Epidermal melanocyte (primary cell): ENCODE results near the gene EBI3.
"Not testable (repeated sequence)": the region's sequence is repeated elsewhere in the genome, so short reads cannot be mapped to it uniquely, and the experiment has no call there.

ENCODE experiments used
- DNase-seq: peaks from one replicate; pipeline ENCODE4 v3.0.0; 2011; ENCODE audit warnings: low spot score; ENCODE audit not compliant: insufficient read length

The EBI3 gene

DNA sequence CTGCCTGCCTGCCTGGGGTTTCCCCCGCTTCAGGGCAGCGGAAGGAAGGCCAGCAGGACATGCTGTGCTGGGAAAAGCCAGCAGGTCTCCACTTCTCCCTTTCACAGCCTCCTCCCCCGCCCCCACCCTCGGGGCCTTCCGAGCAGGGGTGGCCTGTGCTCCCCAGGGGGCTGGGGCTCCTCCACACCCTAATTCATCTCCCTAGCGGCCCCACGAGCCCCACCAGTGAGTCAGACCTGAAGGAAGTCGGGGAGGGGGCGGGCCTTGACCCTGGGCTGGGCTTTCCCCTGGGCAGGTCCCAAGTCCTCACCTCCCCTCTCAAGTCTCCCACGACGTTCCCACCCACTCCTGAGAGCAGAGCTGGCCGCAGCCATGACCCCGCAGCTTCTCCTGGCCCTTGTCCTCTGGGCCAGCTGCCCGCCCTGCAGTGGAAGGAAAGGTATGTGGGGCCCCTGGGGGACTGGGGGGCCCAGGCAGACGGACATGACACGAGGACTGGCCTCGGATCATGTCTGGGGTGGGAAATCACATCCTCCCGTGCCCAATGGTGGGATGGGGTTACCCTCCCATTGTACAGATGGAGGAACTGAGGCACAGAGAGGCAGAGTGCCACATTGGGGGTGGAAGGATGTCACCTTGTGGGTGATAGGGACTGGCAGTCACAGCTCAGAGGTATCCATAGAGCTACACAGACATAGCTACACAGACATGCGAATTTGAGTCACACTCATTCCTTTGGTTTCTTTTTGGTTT is at the start of gene EBI3:
Gene EBI3, plus strand, starts transcription at position 345 of the 753 bp plus-strand sequence. Its CDS starts 28 bp downstream, at position 373.
- no peak for DNase-seq

DNA sequence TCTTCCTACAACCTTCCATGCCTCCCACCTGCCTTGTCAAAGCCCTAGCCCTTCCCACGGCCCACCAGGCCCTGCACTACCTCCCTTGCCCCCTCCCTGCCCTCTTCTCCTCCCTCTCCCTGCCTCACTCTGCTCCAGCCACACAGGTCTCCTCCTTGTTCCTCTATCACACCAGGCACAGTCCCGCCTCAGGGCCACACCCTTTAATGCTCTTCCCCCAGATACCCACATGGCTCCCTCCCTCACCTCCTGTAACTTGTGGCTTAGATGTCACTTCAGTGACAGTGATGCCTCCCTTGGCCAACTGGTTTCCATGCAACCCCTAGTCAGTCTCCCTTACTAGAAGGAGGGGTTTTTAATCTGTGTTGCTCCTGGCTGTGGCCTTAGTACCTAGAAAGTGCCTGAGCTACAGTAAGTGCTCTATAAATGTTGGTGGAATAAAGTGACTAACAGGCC is 48.2 kb upstream of the EBI3 start:
- DNase-seq = no peak

DNA sequence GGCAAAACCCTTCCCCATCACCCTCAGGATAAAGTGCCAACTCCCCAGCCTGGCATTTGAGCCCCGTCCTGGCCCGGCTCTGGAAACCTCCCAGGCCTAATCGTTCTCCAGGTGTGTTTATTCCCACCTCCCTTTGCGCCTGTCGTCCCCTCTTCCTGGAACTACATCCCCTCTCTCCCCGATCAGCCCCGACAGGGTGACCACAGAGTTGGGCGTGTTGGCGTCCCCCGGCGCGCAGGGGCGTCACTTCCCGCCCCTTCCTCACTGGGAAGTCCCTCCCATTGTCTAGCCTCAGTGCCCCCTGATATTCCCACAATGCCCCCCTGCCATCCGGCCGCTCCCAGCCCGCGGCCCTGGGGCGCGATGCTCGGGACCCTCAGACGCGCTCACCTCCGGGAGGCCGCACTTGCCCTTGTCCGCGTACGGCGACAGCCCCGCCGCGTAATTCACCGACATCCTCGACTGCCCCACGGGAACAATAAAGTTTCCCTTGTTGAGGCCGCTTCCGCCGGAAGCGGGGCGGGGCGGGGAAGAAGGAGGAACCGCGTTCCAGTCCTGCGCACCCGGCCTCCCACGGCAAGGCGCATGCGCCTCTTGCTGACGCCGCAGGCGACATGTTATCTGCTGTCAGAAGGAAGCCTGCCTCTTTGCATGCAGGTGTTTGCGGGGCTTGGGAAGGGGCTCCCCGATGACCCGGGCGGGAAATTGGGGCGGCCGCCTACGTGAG is 47.1 kb upstream of the EBI3 start, which contains the start of the genes ANKRD24 and SIRT6:
Gene ANKRD24, plus strand, starts transcription at position 606 of the 727 bp plus-strand sequence. CDS start 3,737 bp downstream, outside the sequence.
Gene SIRT6, minus strand, starts transcription at position 480 of the 727 bp plus-strand sequence. Its CDS starts 24 bp downstream, at position 456.
- peak; percentile 99 for DNase-seq

DNA sequence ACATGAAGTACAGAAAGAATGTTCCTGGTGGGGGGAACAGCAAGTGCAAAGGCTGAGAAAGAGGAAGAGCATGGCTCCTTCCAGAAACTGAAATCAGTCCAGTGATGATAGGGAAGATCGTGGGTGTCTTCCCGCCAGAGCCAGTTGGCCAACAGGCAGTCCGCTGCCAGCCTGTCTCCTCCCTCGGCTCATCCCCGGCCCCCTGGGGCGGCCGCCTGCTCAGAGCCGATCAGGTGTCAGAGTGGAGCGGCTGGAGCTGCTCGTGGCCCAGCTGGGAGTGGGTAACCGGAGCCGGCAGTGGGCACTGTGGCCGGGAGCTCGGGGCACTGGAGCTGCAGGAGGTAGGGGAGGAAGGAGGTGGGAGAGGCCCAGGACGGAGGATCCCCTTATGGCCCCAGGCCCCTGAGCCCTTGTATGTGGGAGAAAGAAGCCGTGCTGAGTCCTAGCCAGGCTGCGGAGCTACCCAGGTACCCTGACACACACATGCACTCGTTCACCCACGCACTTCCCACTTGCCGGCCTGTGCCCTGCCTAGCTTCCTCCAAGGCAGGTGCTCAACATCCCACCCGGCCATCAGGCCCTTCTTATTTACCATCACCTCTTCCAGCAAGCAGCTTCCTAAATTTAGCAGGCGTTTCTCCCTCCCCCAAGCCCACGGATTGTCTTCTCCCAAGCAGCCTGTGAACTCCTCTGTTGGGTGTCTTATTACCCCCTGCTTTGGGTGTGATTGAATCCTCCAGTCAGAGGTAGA is 45.2 kb upstream of the EBI3 start:
- DNase-seq = no peak

DNA sequence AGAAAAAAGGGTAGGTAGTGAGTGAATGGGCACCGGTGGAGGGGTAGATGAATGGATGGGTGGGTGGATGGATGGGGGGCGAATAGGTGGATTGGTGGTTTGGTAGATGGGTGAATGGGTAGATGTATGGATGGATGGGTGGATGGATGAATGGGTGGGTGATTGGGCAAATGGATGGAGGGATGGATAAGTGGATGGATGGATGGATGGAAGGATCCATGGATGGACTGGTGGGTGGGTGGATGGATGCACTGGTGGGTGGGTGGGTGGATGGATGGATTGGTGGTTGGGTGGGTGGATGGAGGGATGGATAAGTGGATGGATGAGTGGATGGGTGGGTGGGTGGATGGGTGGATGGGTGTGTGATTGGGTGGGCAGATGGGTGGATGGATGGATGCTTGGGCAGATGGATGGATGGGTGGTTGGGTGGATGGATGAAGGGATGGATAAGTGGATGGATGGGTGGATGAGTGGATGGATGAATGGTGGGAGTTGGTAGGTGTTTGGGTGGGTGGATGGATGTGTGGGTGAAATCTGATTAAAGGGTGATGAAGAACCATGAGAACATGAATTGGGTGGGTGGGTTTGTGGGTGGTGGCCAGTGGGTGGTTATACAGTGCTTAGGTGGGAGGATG is 44.5 kb upstream of the EBI3 start:
- DNase-seq = no peak

DNA sequence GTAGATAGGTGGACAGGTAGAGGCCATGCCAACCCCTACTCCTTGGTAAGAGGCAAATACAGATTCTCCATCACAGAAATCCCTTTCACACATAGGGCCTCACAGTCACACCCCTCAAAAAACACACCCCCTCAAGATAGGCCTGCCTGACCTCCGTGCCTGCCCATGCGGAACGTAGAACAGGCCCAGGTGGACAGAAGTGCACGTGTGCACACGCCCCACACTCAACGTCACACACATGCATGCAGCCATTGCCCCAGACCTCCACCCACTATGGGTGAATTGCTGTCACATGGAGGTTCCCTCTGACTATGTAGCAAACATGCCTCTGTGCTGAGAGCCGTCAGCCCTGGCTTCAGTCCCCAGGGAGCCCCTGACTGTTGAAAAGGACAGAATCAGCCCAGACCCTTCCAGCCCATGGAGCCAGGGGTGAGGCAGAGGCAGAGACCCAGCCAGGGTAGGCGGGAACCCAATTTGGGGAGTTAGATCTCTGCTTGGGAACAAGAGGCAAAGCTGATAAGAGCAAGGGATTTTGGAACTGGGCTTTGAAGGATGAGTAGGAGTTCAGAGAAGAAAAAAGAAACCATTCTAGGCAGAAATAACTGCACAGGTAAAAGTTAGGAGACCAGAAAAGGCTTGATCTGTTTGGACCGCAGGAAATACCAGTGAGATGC is 43.8 kb upstream of the EBI3 start:
- no peak for DNase-seq

DNA sequence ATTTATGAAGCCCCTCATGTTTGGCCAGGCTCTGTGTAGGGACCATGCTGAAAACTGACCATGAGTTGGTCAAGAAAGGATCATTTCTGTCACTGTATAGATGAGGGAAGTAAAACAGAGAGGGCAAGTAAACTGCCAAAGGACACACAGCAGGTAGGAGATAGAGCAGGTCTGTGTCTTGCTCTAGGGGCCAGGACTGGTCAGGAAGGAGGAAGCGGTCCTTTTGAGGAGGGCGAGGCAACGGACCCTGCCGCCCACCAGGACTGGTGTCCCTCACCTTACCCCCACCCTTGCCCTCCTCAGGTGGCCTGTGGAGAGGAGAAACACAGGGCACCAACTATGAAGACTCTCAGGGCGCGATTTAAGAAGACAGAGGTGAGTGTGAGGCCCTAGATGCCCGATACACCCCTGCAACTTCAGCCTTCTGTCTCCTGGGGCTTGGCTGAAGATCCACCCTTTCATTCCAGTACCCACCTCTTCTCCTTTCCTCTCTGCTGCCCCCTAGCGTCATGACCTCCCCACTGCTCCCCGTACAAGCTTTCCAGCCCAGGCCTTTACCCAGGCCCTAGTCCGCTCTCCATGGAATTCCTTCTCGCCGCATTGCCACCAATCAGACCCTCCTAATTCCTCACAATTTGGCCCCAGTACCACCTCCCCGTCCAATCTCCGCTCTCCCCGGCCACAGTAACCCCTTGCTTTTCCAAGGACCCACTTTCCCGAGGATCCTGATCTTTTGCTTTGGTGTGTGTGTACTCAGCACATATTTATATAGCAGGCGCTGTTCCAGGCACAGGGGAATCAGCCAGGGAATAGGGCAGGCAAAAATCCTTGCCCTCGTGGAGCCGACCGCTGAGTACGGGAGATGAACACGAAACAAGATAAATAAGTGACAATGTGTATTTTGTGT is 43.0 kb upstream of the EBI3 start:
- DNase-seq = peak; percentile 77

DNA sequence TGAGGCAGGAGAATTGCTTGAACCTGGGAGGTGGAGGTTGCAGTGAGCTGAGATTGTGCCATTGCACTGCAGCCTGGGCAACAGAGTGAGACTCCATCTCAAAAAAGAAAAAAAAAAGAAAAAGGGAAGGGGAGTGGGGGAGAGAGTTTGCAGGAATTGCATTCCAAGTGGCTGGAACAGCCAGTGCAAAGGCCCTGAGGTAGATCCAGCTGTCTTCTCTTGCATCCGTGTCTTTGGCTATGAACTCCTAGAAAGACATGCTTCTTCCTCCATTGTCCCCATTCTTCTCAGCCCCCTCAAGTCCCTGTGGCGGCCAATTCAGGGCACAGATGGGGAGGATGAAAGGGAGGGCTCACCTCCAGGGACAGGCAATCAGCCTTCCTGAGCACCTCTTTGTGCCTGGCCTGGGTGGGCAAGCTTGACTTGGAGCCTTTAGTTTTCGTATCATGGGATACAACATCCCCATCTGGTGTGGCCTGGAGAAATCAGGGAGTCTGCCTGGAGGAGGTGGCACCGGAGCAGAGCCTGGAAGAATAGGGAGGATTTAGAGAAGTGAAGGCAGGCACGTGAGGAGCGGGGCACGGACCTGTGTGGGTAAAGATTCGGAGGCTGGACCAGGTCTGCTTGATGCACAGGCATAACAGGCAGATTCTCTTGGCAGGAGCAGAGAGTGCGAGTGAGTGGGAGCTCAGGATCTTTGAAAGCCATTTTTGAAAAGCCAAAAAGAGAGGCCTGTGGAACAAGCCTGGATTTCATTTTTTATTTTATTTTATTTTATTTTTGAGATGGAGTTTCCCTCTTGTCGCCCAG is 41.8 kb upstream of the EBI3 start:
- no peak for DNase-seq

DNA sequence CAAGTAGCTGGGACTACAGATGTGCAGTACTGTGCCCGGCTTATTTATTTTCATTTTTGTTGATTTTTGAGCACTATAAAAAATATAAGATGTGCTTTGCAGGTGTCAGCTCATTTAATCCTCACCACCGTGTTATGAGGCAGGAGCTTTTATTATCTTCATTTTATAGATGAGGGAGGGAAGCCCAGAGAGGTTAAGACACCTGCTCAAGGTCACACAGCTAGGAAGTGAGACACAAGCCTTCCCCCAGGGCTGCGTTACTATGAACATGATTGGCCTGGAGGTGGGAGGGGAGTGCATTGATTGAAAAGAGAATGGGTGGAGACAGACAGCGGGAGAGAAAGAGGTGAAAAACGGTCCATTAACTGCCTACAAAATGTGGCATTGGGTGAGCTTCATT is 39.7 kb upstream of the EBI3 start:
- no peak for DNase-seq

DNA sequence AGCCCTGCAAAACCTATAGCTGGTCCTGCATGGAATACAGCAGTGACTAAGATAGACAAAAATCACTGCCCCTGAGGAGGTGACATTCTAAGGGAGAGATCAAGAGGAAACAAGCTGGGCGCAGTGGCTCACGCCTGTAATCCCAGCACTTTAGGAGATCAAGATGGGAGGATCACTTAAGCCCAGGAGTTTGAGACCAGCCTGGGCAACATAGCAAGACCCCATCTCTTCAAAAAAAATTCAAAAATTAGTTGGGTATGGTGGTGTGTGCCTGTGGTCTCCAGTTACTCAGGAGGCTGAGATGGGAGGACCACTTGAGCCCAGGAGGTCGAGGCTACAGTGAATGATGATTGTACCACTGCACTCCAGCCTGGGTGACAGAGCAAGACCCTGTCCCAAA is 36.8 kb upstream of the EBI3 start:
- DNase-seq = not testable (repeated sequence)

DNA sequence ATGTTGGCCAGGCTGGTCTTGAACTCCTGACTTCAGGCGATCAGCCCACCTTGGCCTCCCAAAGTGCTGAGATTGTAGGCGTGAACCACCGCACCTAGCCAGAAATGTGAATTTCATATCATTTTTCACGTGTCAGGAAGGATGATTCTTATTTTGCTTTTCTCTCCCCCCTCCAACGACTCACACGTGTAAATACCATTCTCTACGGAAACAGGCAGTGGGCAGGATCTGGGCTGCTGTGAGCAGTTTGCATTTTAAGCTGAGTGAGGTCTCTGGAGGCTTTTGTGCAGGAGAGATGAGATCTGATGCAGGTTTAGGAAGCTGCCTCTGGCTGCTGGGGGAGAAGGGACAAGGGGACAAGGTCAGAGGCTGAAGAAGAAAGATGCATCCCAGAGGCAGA is 35.0 kb upstream of the EBI3 start:
- no peak for DNase-seq

DNA sequence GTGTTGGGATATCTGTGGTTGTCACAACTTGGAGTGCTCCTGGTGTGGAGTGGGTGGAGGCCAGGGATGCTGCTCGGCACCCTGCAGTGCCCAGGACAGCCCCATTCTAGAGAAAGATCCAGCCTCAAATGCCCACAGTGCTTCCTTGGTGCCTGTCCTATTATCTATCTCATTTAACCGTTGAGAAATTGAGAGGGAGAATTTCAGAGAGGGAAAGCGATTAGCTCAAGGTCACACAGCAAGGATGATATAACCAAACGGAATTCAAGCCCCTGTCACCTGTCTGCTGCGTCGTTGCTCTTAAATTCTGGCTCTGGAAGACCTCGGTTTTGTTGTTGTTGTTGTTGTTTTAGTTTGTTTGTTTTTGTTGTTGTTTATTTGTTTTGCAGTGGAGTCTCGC is 33.3 kb upstream of the EBI3 start:
- no peak for DNase-seq

DNA sequence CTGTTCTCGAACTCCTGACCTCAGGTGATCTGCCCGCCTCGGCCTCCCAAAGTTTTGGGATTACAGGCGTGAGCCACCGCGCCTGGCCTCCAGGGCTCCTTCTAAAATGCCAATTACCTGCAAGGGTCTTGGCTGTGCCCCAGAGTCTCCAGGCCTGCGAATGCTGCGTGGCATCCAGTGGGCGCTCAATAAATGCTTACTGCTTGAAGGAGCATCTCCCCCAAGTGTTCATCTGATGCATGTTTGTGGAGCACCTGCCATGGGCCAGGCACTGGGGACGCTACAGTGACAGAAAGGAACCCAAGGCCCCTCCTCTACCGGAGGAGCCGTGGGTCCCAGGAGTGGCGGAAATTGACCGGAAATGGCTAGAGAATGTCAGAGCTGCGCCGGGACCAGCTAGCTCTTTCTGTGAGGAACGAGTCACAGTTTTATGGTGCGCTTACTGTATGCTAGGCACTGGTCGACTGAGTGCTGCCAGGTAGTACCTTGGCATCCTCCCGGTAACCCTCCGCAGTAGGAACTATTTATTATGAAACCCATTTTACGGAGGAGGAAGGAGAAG is 32.7 kb upstream of the EBI3 start:
- DNase-seq = no peak

DNA sequence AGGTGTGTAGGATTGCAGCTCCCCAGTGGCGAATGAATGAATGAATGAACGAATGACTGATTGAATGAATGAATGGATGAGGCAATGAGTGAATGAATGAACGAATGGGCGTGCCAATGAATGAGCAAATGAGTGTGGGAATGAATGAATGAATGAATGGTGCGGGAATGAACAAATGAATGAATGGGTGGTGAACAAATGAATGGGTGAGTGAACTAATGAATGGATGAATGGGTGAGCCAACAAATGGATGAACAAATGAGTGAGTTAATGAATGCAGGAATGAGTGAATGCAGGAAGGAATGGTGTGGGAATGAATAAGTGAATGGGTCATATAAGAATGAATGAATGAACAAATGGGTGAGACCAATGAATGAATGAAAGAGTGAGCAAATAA is 32.1 kb upstream of the EBI3 start:
- no peak for DNase-seq

DNA sequence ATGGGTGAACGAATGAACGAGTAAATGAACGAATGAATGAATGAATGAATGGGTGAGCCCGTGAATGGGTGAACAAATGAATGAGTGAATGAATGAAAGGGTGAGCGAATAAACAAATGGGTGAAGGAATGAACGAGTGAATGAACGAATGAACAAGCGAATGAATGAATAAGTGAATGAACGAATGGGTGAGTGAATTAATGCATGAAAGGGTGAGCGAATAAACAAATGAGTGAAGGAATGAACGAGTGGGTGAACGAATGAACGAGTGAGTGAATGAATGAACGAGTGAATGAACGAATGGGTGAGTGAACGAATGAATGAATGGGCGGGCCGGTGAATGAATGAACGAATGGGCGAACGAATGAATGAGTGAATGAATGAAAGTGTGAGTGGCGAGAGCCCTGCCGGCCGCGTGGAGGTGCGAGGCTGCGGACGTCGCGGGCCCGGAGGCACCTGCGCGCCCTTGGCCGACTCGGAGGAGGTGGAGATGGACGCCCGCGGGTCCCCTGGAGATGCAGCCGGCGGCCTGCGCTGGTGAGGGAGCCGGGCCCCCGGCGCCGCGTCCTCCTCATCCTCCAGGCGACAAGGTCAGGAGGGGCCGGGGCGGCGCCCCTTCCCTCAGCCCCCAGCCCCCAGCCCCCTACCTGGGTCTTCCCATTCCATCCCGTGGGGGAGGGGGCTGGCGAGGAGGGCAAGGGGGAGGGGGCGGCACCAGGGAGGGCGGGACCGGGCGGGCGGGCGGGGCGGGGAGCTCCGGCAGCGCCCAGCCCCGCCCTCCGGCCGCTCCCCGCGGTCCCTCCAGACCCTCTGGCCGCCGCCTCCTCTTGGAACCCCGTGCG is 31.5 kb upstream of the EBI3 start:
- DNase-seq = no peak

DNA sequence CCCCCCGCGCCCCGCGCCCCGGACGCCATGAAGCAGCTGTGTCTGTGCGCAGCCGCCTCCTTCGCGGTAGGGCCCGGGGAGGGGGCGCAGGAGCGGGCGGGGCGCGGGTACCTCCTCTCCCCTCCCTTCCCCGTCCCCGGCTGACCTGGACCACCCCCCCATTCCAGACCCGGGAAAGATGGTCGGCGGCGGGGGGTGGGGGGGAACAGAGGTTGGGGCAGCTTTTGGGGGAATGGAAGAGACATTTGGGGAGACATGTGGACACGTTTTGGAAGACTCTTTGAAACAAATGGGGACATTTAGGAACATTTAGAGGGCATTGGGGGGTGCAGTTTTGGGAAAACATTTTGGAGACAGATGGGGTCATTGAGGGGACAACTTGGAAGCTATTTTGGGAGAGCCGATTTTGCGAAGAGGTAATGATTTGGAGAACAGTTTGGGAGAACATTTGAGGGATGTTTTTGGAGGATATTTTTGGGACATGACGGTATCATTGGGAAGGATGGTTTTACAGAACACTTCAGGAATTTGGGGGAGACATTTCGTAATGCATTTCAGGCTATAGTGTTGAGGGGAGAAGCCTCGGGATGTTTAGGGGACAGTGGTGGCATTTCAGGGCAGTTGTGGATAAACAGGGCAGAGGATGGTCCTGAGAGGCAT is 30.7 kb upstream of the EBI3 start:
- DNase-seq = no peak

DNA sequence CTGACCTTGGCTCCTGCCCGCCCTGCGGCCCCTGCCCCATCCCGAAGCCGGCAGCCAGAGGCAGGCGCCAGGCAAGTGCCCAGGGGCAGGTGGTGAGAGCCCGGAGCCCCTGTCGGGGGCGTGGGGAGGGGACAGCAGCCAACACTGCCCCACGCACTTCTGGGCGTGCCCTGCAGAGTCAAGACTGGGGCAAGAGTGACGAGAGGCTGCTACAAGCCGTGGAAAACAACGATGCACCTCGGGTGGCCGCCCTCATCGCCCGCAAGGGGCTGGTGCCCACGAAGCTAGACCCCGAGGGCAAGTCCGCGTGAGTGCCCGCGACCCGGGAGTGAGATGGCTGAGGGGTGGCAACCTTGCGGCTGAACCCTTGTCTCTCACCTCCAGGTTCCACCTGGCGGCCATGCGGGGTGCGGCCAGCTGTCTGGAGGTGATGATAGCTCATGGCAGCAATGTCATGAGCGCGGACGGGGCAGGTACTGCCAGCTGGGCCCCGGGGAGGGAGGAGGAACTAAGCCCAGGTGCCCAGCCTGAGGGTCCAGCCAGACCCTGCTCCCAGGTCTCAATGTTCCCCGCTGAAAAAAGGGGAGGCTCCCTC is 29.5 kb upstream of the EBI3 start:
- DNase-seq = no peak
